GM12878 (cell line): ENCODE data around the gene STRA8.

Experiments used
- FOS ChIP-seq: IDR thresholded peaks from 3 replicates; pipeline ENCODE4 v1.6.1; 2011; ENCODE audit warnings: borderline replicate concordance; ENCODE audit not compliant: insufficient read length; ENCODE audit errors: extremely low read depth
- NFYA ChIP-seq: IDR thresholded peaks from 2 replicates; pipeline ENCODE4 v1.6.1; 2011; ENCODE audit warnings: low read depth, mild to moderate bottlenecking, low read length, improper control_type of control experiment, borderline replicate concordance
- SIN3A ChIP-seq: IDR thresholded peaks from 2 replicates; pipeline ENCODE4 v1.6.1; 2012; ENCODE audit warnings: low read depth, low read length, improper control_type of control experiment
- SMC3 ChIP-seq: IDR thresholded peaks from 2 replicates; pipeline ENCODE4 v1.6.1; 2011; ENCODE audit warnings: low read length, improper control_type of control experiment, borderline replicate concordance
- TF ChIP-seq, protein P1 (sequence below), 3 experiments: IDR thresholded peaks in 2 of 3; conservative IDR thresholded peaks in 1 of 3; 2 replicates each; pipeline ENCODE4 v1.5.1; 2011; ENCODE audit warnings: low read depth in 3 of 3, low read length in 3 of 3, mild to moderate bottlenecking in 3 of 3, control low read depth in 2 of 3, moderate library complexity in 2 of 3, inconsistent platforms in 1 of 3, mixed read lengths in 1 of 3; ENCODE audit not compliant: control insufficient read depth in 2 of 3, insufficient read depth in 1 of 3; ENCODE audit errors: extremely low read depth in 1 of 3

DNA sequence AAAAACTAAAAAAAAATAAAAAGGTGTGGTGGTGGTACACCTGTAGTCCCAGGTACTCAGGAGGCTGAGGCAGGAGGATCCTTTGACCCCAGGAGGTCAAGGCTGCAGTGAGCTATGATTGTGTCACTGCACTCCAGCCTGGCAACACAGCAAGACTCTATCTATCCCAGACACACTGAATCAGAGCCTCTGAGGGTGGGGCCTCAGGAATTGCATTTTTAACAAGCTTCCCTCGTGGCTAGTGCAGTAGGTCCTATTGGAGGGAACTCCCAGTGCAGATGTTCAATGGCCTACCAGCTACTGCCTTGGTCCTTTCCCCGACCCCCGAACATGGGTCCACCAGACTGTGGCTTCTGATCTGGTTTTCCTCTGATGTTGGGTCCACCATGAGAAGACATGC lies 14.9 kb downstream of the STRA8 start:
- TF ChIP-seq FOS, result no peak
- TF ChIP-seq, protein P1, sequence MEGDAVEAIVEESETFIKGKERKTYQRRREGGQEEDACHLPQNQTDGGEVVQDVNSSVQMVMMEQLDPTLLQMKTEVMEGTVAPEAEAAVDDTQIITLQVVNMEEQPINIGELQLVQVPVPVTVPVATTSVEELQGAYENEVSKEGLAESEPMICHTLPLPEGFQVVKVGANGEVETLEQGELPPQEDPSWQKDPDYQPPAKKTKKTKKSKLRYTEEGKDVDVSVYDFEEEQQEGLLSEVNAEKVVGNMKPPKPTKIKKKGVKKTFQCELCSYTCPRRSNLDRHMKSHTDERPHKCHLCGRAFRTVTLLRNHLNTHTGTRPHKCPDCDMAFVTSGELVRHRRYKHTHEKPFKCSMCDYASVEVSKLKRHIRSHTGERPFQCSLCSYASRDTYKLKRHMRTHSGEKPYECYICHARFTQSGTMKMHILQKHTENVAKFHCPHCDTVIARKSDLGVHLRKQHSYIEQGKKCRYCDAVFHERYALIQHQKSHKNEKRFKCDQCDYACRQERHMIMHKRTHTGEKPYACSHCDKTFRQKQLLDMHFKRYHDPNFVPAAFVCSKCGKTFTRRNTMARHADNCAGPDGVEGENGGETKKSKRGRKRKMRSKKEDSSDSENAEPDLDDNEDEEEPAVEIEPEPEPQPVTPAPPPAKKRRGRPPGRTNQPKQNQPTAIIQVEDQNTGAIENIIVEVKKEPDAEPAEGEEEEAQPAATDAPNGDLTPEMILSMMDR (IDR thresholded peaks at IDR 0.05 in 2 of 3, conservative IDR thresholded peaks at IDR 0.05 in 1 of 3; ENCODE audit: control insufficient read depth in 2 of 3, extremely low read depth in 1 of 3, insufficient read depth in 1 of 3, low read depth in 3 of 3, low read length in 3 of 3), result no peak
- TF ChIP-seq NFYA, result no peak
- TF ChIP-seq SMC3, result no peak
- TF ChIP-seq SIN3A, result no peak
